ENCODE data around the gene SPRED3. TPM values are rescaled to one million over a fixed set of nuclear protein-coding genes. Genes with fewer than 3 reads are reported as not detected.

Gene SPRED3
- total and polyA plus RNA-seq, 2 donors (not counting 1 experiment from before 2014, with no cell fraction given) = 1.5 to 2.0 TPM

DNA sequence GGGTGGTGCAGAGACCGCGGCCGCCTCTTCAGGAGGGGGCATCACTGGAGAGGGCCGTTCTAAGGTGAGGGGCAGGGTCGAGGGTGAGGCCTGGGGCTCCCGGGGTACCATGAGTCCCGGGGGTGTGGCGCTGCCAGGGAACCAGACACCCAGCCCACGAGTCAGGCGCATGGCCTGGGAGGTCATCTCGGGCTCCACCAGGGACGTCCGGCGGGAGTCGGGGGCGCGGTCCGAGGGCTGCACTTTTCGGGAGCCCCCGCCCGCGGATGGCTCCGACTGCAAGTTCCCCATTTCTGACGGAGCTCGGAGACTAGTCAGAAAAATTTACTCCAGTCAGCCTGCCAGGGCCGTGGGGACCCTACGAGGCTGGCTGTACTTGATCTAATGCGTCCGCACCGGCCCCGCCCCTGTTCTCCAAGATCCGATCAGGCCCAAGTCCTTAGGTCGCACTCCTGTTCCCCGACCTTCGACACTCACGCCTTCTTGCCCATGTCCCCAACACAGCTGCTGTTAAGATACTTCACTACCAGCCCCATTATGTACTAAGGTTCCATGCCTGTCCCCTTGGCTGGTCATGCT, 1.4 kb upstream of the SPRED3 start:
- Histone ChIP-seq H3K4me3 (replicated peaks in 1 of 4; ENCODE audit: control extremely low read depth in 1 of 4, insufficient read depth in 1 of 4, low read depth in 3 of 4, low read length in 4 of 4) (peak overlapping the region; percentile 3 to 88 (median 70)), H4K20me1 (ENCODE audit: control insufficient read depth, extremely low read depth, insufficient read depth, low read length) (no peaks in the 10 kb centered on the region), H3K79me2 (ENCODE audit: control insufficient read depth, insufficient read depth, low read length) (peaks cover 14% of the 10 kb centered on the region), H3K4me1 (ENCODE audit: control insufficient read depth, extremely low read depth, insufficient read depth, low read length) (peaks cover 9% of the 10 kb centered on the region), H3K4me2 (ENCODE audit: extremely low read depth, insufficient read depth, low read length) (peak overlapping the region; percentile 44), H2AFZ (ENCODE audit: low read length) (no peak overlapping the region), H3K27me3 (ENCODE audit: control insufficient read depth, insufficient read depth, low read length) (no peaks in the 10 kb centered on the region), H3K9me3 (ENCODE audit: control insufficient read depth, insufficient read depth, low read depth, low read length) (no peaks in the 10 kb centered on the region), H3K9ac (ENCODE audit: insufficient read depth, low read length) (no peak overlapping the region), H3K27ac (ENCODE audit: insufficient read depth, low read length) (peak overlapping the region; percentile 34), H3K36me3 (ENCODE audit: control insufficient read depth, insufficient read depth, low read length) (peaks cover 11% of the 10 kb centered on the region)
- TF ChIP-seq EZH2 (IDR thresholded peaks at IDR 0.05; ENCODE audit: low read length, missing control alignments) (no peak), CTCF (conservative IDR thresholded peaks at IDR 0.05 in 1 of 2, IDR thresholded peaks at IDR 0.05 in 1 of 2; ENCODE audit: low read depth in 1 of 2, low read length in 2 of 2) (no peak)
- peak in 1 of 2 donors; percentile 20 for DNase-seq (ENCODE audit: low read depth in 2 of 2)

GRCh38 chr19:38387550-38388348, 748 bp upstream of the SPRED3 start, which contains the start of gene GGN:
Gene GGN (minus strand): TSS chr19:38388034. CDS start chr19:38387261, 773 bp downstream.
- Histone ChIP-seq H3K9ac (ENCODE audit: insufficient read depth, low read length) (peak within 1 kb of the TSS; percentile 88), H3K9me3 (ENCODE audit: control insufficient read depth, insufficient read depth, low read depth, low read length) (no peaks in the 10 kb centered on the region), H2AFZ (ENCODE audit: low read length) (peak within 1 kb of the TSS; percentile 74), H3K4me1 (ENCODE audit: control insufficient read depth, extremely low read depth, insufficient read depth, low read length) (peaks cover 11% of the 10 kb centered on the region), H4K20me1 (ENCODE audit: control insufficient read depth, extremely low read depth, insufficient read depth, low read length) (no peaks in the 10 kb centered on the region), H3K27me3 (ENCODE audit: control insufficient read depth, insufficient read depth, low read length) (no peaks in the 10 kb centered on the region), H3K4me2 (ENCODE audit: extremely low read depth, insufficient read depth, low read length) (peak within 1 kb of the TSS; percentile 99), H3K79me2 (ENCODE audit: control insufficient read depth, insufficient read depth, low read length) (peaks cover 14% of the 10 kb centered on the region), H3K36me3 (ENCODE audit: control insufficient read depth, insufficient read depth, low read length) (peaks cover 13% of the 10 kb centered on the region), H3K4me3 (replicated peaks in 1 of 4; ENCODE audit: control extremely low read depth in 1 of 4, insufficient read depth in 1 of 4, low read depth in 3 of 4, low read length in 4 of 4) (peak within 1 kb of the TSS; percentile 86 to 97 (median 92)), H3K27ac (ENCODE audit: insufficient read depth, low read length) (peak within 1 kb of the TSS; percentile 94)
- TF ChIP-seq CTCF (conservative IDR thresholded peaks at IDR 0.05 in 1 of 2, IDR thresholded peaks at IDR 0.05 in 1 of 2; ENCODE audit: low read depth in 1 of 2, low read length in 2 of 2) (no peak), EZH2 (IDR thresholded peaks at IDR 0.05; ENCODE audit: low read length, missing control alignments) (no peak)
- peak; percentile 91 to 95 for DNase-seq (ENCODE audit: low read depth in 2 of 2)

Data from fibroblast of lung (primary cell).